Measurements from ENCODE around the gene PRKCA. TPM values are rescaled to one million over a fixed set of nuclear protein-coding genes. Genes with fewer than 3 reads are reported as not detected.

Gene PRKCA
- total and polyA plus RNA-seq, 10 of the 15 experiments (the other 5 are each of a cell fraction or from before 2014, with no cell fraction given), result 0.11 to 14.6 (median 0.72) TPM

DNA sequence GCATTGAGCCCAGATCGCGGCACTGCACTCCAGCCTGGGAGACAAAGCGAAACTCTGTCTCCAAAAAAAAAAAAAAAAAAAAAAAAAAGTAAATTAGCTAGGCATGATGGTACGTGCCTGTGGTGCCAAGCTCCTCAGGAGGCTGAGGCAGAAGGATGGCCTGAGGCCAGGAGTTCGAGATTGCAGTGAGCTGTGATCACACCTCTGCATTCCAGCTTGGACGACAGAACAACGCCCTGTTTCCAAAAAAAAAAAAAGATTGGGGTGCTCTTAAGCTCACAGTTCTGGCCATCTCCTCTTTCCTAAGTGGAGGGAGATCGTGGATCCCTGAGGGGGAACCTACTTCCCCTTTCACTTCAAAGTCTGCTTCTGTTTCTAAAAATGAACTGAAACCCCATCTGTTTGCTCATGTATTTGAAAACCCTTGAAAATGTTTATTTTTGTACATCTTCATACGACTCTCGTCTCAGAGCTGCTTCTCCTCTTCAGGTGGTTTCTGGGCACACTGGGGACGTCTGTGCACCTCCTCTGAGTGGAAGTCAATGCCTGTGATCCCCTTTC, 138.8 kb downstream of the PRKCA start (continued):
- TF ChIP-seq RFX5 (IDR thresholded peaks at IDR 0.05; ENCODE audit: low read depth, low read length) (no peak), STAT1 (conservative IDR thresholded peaks at IDR 0.05) (no peak), HDAC2 (IDR thresholded peaks at IDR 0.05) (no peak), KDM1A (IDR thresholded peaks at IDR 0.05; ENCODE audit: borderline replicate concordance) (no peak), MXI1 (IDR thresholded peaks at IDR 0.05; ENCODE audit: low read depth, low read length) (no peak), MEF2B (IDR thresholded peaks at IDR 0.05; ENCODE audit: partially characterized antibody, poor library complexity, severe bottlenecking) (peak; percentile 90), SMAD1 (IDR thresholded peaks at IDR 0.05; ENCODE audit: low read depth, partially characterized antibody) (no peak), MTA3 (IDR thresholded peaks at IDR 0.05; ENCODE audit: borderline replicate concordance, low read length) (no peak), RUNX3 (IDR thresholded peaks at IDR 0.05; ENCODE audit: low read length) (peak; percentile 63), EZH2 (IDR thresholded peaks at IDR 0.05; ENCODE audit: borderline replicate concordance, control insufficient read depth, low read depth, low read length) (no peak), ZBTB40 (IDR thresholded peaks at IDR 0.05; ENCODE audit: borderline replicate concordance) (no peak), SUZ12 (IDR thresholded peaks at IDR 0.05; ENCODE audit: unreplicated experiment) (no peak), ZZZ3 (IDR thresholded peaks at IDR 0.05; ENCODE audit: control insufficient read depth, insufficient read length, low read depth) (no peak), ETV6 (conservative IDR thresholded peaks at IDR 0.05 in 1 of 2, IDR thresholded peaks at IDR 0.05 in 1 of 2; ENCODE audit: borderline replicate concordance in 1 of 2, low read depth in 1 of 2) (no peak; a peak in 1 of 4 replicates), CUX1 (IDR thresholded peaks at IDR 0.05; ENCODE audit: insufficient replicate concordance, low read depth, low read length) (no peak), CHD2 (IDR thresholded peaks at IDR 0.05; ENCODE audit: borderline replicate concordance, low read depth, low read length) (0 out of 2 replicates have a peak, but pooled peaks have one; percentile 17), NFYB (IDR thresholded peaks at IDR 0.05; ENCODE audit: insufficient read depth, low read depth, low read length) (no peak)
- TF ChIP-seq, protein P1, sequence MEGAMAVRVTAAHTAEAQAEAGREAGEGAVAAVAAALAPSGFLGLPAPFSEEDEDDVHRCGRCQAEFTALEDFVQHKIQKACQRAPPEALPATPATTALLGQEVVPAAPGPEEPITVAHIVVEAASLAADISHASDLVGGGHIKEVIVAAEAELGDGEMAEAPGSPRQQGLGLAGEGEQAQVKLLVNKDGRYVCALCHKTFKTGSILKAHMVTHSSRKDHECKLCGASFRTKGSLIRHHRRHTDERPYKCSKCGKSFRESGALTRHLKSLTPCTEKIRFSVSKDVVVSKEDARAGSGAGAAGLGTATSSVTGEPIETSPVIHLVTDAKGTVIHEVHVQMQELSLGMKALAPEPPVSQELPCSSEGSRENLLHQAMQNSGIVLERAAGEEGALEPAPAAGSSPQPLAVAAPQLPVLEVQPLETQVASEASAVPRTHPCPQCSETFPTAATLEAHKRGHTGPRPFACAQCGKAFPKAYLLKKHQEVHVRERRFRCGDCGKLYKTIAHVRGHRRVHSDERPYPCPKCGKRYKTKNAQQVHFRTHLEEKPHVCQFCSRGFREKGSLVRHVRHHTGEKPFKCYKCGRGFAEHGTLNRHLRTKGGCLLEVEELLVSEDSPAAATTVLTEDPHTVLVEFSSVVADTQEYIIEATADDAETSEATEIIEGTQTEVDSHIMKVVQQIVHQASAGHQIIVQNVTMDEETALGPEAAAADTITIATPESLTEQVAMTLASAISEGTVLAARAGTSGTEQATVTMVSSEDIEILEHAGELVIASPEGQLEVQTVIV (IDR thresholded peaks at IDR 0.05; ENCODE audit: borderline replicate concordance, partially characterized antibody), result no peak

All from GM12878 (cell line).